Globus pallidus (tissue), 1 donor: Measurements from ENCODE around the gene CDH4.

Experiments
- DNase-seq: peaks from one replicate; pipeline ENCODE4 v3.0.0-alpha.2; 2015; ENCODE audit warnings: low spot score

Gene CDH4

DNA sequence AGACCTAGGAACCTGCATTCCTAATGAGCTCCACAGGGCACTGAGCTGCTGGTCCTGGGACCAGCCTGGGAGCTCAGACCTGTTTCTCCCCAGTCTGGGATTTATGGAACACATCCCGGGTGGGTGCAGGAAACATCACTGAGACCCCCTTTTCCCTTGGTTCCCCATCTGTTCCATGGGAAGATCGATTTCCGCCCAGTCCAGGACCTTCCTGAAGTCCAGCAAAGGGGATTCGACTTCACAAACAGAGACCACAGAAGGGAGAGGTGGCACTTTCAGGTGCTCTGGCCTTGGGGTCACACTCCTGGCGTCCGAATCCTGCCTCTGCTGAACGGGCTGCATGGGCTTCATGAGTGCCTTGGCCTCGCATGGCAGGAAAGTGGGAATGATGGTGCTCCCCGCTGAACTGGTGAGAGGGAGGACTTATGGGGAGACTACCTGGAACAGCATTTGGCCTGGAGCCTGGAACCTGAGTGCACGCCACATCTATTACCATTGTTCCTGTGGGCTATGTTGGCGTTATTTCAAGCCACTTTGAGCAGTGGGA lies 517.3 kb downstream of the CDH4 start:
- no peak for DNase-seq

DNA sequence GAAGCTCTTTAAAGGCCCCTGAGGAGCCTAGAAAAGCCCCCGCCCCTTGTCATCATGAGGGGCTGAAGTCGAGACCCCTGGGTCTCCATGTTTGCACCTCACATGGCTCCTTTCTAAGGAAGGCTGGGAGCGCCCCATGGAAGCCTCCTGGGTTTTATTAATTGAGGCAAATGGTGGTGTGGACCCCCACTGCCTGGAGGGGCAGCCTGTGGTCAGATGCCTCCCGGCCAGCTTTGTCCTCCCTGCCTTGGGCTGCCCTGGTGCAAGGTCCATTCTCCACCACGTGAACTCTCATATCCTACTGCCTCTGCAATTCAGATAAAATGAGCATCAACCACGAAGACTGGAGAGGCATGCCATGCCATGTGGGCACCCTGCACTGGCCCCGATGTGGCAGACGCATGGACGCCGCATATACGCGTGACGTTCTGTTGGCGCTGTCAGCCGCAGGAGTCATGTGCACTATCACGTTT lies 518.1 kb downstream of the CDH4 start:
- DNase-seq, result no peak

DNA sequence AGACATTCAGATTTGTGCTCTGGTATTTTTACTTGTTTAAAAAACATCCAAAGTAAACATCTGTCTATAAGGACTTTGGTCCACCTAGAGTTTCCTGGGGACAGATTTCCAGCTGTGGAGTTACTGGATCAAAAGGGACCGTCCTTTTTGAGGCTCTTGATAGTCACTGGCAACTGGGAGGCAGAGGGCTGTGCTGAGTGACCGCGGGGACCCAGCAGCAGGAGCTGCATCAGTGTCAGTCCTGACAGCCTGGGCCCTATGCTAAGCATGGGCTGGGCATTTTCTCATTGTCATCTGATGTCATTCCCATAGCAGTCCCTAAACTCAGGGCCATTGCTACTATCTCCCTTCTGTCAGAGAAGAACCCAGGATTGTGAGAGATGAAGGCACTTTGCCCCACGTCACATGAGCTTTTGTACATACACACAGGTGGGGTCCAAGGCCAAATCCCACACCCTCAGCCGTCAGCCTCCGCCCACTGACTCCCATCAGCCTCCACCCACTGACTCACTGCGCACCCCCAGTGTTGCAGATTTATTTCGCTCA lies 519.8 kb downstream of the CDH4 start:
- no peak for DNase-seq

DNA sequence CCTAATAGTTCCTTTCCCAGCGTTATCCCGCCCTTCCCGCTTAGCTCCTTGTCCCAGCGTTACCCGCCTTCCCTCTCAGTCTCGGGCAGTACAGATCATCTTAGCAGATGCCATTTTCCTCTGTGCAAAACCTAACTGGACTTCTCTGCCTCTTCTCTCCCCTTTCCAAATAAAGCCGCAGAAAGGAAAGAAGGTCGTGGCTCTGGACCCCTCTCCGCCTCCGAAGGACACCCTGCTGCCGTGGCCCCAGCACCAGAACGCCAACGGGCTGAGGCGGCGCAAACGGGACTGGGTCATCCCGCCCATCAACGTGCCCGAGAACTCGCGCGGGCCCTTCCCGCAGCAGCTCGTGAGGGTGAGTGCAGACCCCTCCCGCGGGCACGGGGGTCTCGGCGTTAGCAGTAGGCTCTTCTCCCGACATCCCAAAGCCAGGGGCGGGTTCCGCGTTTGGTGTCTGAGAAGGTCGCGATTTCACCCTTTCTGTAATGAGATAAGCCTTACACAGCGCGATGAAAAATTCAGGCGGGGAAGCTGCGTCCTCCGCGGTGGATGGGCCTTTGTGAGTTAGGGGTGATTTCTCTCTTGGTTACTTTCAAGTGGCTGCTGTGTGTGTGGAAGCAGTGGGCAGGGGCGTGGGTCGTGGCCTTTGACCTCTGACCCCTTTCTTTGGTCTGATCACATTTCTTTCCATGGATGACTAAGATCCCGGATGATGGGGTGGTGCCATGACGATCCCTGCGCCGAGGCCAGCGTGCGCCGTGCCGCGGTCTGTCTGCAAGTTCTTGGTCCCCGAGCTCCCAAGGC lies 521.0 kb downstream of the CDH4 start:
- no peak for DNase-seq

DNA sequence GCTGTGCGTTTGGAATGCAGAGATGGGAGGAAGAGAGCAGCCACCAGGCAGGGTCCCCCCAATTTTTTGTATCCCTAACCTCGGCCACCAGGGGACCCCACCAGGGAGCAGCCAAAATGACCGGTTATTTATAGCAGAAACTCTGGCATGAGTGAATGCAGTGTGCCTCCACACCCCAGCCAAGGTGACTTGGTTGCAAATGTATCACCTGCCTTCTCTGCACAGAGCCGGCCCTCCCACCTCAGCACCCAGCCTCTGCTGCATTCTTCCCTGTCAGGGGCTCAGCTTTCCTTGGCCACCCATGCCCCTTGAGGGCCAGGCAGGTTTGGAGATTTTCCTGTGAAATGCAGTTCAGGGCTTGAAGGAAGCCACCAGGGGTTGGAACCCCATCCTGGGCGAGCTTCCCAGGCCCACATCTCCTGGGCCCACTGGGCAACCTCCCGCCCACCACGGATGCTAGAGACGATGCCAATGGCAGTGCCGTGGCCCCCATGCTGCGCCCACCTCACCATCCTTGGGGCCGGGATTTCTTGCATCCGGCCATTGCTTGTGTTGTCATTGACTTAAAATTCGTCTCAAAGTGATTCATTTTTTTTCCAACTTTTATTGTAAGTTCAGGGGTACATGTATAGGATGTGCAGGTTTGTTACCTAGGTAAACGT lies 522.0 kb downstream of the CDH4 start:
- DNase-seq, result no peak

DNA sequence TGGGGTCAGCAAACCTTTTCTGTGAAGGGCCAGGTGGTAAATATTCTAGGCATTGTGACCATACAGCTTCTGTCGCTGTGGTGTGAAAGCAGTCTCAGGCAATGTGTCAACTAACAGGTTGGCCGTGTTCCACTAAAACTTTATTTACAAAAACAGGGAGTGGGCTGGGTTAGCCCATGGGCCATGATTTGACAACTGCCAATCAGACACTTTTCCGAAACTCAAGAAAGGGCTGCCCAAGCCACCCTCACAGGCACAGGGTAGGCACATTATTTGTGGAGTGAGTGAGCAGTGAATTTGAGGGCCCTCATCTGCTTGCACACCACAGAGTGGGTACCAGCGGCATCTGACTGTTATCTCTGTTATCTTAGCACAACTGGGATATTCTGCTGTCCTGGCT lies 523.4 kb downstream of the CDH4 start:
- DNase-seq, result no peak

DNA sequence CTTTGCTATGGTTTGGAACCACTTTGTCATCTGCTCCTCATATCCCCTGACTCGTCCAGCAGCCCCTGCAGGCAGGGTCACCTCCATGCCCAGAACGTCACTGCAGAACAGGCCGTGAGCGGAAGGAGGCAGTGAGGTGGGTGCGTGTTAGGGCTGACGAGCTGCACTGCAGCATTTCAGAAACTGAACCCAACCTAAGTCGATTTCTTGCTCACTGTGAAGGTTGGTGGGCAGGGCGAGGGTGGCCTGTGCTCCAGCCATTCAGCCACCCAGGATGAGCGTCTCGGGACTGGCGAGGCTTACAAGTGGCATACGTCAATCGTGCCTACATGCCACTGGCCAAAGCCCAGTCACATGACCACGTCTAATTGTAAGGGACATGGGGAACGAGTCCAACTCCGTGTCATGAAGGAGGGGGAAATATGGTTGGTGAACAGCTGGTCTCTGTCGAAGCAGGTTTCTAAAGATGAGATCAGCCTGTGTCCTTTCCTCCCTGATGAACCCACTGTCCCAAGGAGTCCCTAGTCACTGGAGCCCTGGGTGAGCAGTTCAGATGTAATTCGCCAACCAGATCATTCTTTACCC lies 524.5 kb downstream of the CDH4 start:
- DNase-seq, result no peak

DNA sequence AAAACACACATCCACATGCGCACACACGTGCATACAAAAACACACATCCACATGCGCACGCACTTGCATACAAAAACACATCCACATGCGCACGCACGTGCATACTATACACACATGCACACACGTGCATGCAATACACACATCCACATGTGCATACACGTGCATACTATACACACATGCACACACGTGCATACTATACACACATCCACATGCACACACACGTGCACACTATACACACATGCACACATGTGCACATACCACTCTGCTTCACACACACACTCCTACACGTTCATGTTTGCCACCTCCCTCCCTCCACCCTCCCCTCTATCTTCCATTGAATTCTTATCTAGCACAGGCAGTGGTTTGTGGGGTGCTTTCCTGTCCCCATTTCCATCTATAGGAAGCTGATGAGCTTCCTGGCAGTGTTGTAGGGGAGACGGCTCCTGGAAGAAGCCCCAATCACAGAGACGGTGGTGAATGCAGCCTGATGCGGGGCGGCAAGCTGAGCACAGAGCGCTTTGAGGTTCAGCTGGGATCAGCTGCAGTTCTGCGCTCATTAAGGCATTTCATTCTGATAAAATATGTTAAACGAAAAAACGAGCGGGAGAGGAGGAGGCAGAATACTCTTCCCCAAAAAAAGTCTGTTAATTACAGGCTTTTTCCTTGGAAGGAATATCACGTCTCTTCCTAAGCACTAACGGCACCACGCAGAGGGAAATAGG lies 525.9 kb downstream of the CDH4 start:
- DNase-seq, result no peak

DNA sequence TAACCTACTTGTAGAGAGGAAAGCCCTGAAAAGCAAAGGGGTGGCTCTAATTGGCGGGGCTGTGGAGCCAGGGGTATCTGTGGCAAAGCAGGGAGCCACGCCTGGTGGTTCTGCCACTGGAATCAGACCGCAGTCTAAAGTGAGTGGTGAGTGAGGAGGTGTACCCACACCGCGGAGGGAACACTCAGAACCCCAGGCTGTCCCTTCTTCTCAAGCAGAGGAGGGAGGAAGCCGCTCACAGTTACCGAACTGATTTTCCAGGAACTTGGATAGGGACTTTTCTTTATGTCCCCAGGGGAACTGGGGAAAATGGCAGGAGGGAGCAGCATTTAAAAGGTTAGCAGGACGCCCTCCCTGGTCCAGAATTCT lies 526.4 kb downstream of the CDH4 start:
- no peak for DNase-seq

DNA sequence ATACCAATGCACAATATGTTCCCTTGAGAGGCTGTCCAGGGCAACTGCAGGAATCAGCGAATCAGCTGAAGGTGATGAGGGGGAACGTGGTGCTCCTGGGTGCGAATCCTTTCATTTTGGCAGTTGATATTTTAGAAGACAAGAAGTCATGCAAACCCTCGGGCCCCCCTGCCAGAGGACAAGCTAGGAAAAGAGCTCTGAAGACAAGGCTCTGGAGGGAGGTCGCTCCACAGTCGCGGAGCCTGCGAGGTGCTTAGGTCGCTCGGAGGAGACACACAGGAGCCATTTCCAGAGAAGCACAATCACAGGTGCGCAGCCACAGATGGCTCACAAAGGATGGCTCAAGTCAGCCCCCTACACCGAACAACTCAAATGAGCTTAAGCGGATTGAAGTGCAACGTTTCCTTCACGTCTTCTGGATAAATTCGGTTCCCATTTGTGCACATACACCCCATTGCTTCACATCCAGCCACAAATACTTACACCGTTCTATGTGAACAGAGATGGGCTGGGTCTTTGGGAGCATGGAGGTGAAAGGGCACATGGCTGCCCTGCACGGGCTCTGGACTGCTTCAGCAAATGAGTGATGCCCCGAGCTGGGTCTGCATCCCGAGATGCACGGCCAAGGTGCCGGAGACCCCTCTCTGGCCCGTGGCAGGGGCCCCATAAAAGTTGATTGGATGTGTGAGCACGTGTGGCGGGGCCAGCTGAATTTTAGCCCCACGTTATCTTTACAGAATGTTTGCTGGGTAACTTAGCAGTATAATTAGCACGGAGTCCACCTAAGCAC lies 527.3 kb downstream of the CDH4 start:
- DNase-seq, result no peak

DNA sequence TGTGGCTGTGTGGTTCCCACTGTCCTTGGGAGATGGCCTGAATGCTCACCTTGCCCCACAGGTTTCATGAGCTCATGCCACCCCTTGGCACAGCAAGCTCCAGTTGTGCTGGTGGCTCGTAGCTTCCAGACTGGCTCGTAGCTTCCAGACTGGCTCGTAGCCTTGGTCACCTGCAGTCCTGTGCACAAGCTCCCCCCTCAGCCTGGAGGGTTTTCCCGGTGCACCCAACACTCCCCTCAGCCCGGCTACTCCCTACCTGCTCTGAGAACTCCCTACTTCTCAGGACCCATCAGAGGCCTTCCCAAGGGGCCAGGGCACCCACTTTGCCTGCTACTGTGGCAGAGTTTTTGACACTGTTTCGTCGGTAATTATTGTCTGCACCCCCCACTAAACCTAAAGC lies 528.0 kb downstream of the CDH4 start:
- no peak for DNase-seq

DNA sequence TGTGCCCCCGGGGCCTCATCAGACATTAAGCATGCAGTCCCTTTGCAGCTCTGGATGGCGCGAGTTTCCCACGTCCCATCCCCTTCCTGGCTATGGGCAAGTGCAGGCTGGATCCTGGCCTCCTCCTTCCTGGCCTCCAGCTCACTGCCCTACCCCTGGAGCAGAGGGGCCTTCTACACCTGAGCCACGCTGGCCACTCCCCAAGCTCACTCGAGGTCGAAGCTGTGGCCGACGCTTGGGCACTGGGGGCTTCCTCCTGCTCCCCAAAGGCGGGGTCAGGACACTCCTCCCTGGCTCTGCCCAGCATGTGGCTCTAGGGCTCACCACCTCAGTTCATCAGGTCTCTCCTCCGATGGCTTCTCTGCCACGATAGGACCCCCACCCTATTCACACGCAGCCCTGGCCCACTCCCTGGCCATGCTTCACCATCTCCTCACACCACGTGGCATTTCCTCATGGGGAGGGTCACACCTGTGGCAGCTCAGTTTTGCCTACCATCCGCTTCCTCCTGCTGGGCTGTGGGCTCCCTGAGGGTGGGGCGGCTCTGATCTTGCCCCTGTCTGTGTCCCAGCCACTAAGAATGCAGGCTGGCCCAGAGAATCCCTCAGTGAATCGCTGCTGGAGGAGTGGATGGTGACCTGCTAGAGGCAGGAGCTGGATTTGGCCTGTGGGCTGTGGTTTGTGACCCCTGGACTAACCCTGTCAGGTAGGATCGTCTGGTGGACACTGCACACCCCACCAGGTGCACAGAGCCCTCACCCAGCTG lies 532.9 kb downstream of the CDH4 start:
- DNase-seq, result no peak

DNA sequence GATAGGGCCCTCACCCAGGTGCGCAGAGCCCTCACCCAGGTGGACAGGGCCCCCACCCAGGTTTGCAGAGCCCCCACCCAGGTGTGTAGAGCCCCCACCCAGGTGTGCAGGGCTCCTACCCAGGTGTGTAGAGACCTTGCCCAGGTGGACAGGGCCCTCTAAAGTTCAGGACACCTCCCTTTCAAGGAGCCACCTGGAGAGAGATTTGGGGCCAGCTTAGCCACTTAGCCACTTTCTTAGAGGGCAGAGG lies 533.4 kb downstream of the CDH4 start:
- DNase-seq, result no peak

DNA sequence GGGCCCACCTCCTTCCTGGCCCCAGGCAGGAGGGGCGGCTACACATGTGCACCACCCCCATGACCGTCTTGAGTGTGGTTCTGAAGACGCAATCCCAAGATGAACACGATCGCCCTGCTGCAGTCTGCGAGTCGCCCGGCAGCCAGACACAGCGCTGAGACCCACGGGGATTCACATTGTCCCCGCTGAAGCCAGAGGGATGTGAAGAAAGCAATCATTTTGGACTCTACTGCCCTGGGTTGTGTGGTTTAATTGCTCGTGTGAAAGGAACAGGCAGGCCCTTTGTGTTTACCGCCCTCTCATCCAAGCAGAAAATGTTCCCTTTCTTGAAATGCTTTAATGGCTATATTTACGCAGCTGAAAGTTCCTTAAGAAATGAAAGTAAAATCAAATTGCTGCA lies 534.2 kb downstream of the CDH4 start:
- peak; percentile 27 for DNase-seq

DNA sequence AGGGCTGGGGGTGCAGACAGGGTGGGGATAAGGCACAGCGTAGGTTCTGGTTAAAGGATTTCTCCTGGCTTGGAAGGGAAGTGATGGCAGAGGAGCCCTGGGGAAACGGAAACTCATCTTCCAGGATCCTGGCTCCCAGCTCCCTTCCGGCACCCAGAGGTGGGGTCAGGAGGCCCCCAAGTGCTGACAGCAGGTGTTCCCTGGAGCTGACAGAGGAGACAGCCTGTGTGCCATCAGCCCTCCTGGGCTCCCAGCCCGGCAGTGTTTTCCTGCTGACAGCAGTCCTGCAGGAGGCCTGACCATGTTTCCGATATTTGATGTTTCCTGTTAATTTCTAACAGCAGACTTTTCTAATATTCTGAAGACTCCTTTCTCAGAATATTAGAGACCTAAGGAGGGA lies 536.3 kb downstream of the CDH4 start:
- DNase-seq, result no peak

DNA sequence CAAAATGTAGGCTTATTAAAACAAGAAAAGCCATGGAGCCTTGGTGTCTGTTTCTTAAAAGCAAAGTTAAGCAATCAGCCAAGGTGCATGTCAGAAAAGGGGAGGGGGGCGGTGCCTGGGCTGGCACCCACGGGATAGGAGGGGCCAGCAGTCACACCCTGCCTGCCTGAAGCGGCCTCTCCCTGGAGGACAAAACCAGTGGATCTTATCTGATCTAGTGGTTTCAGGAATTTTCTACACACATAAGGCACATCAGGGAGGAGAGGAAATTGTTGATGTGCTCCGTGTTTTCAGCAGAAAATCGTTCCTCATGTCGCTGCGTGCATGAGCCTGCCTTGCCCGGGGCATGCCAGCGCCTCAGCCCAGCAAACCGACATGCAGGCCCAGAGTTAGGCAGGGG lies 537.3 kb downstream of the CDH4 start:
- DNase-seq, result no peak

DNA sequence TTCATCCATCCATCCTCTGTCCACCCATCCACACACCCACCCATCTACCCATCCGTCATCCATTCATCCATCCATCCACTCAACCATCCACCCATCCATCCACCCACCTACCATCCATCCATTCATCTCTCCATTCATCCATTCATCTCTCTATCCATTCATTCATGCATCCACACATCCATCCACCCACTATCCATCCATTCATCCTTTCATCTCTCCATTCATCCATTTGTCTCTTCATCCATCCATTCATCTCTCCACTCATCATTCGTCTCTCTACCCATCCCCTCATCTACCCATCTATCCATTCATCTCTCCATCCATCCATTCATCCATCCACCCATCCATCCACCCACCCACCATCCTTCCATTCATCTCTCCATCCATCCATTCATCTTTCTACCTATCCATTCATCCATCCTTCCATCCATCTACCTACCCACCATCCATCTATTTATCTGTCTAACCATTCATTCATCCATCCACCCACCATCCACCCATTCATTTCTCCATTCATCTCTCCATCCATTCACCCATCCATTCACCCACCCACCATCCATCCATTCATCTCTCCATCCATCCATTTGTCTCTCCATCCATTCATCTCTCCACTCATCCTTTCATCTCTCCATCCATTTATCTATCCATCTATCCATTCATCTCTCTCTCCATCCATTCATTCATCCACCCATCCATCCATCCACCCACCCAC lies 538.2 kb downstream of the CDH4 start:
- no peak for DNase-seq

DNA sequence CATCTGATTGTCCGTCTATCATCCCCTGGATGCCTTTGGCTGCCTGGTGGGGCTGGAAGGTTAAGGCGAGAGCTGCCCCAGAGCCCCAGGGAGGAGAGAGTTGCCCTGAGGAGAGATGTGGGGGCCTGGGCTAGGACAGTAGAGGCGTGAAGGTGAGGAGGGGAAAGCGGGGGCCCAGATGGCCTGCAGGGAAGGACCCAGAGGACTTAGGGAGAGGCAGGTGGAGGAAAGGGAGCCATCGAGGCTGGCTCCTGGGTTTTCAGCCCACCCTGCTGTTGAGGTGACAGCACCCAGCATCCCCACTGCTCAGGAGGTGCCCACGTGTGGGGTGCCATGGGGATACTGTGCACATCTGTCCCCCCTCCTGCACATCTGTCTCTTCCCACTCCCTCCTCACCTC lies 539.9 kb downstream of the CDH4 start:
- no peak for DNase-seq

DNA sequence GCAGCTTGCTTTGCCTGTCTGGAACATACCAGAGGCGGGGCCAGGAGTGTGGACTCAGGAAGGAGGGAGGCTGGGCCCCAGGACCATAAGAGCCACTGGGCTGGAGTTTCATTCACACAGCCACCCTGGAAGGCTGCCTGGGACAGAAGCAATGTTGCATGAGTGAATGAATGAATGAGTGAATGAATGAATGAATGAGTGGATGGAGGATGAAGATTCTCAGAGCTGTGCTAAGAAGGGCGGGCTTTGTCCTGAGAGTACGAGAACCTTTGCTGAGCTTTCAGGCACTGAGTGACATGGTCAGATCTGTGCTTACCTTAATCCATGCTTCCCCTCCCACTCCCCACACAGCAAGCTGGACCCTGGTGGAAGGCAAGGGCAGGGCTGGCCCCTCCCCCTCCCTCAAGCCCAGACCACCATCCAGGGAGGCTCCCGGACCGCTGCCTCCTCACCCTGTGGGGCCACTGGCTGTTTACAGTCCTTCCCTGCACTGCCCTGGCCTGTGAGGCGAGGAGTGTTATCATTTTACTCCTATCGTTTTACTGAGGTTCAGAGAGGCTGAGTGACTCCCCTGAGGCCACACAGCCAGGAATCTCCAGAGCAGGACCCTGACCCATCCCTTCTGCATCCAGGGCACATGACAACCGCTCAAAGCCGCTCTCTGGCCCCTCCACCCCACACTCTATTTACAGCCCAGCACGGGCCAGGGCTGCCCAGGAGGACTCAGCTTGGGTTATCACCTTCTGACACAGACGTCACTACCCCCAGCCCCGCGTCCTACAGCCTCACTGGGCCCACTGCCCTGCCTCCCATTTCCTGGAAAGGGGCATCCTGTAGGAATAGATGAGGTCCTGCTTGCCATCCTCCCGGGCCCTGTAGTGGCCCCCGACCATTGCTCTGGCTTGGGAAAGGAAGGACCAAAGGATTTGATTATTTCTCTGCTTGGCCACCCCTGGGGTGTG lies 543.9 kb downstream of the CDH4 start:
- DNase-seq, result no peak
